ENCODE data around the gene ANKRD11.
"Not testable (repeated sequence)": the region's sequence is repeated elsewhere in the genome, so short reads cannot be mapped to it uniquely, and the experiment has no call there.

ANKRD11 gene

GRCh38 chr16:89458551-89458950, 31.8 kb downstream of the ANKRD11 start:
- no peak for TF ChIP-seq CTCF (conservative IDR thresholded peaks at IDR 0.05; ENCODE audit: low read length)
- no peak overlapping the region for H3K4me3 ChIP-seq (ENCODE audit: low read length)
- DNase-seq (ENCODE audit: low read depth): peak; percentile 32

- no peak for DNase-seq (ENCODE audit: low read depth)
- no peak overlapping the region for H3K4me3 ChIP-seq (ENCODE audit: low read length)
- no peak for TF ChIP-seq CTCF (conservative IDR thresholded peaks at IDR 0.05; ENCODE audit: low read length)
Observed at GRCh38 chr16:89456419-89456959, 33.9 kb downstream of the ANKRD11 start.

- TF ChIP-seq CTCF (conservative IDR thresholded peaks at IDR 0.05; ENCODE audit: low read length): no peak
- no peak for DNase-seq (ENCODE audit: low read depth)
- H3K4me3 ChIP-seq (ENCODE audit: low read length): no peak overlapping the region
Observed at GRCh38 chr16:89455692-89456091, 34.7 kb downstream of the ANKRD11 start.

GRCh38 chr16:89455178-89455577, 35.2 kb downstream of the ANKRD11 start:
- H3K4me3 ChIP-seq (ENCODE audit: low read length): no peak overlapping the region
- no peak for TF ChIP-seq CTCF (conservative IDR thresholded peaks at IDR 0.05; ENCODE audit: low read length)
- DNase-seq (ENCODE audit: low read depth): no peak

- H3K4me3 ChIP-seq (ENCODE audit: low read length); DNase-seq (ENCODE audit: low read depth): not testable (repeated sequence)
Observed at GRCh38 chr16:89454378-89455125, 35.8 kb downstream of the ANKRD11 start.

- no peak for DNase-seq (ENCODE audit: low read depth)
- peak; percentile 17 for TF ChIP-seq CTCF (conservative IDR thresholded peaks at IDR 0.05; ENCODE audit: low read length)
- H3K4me3 ChIP-seq (ENCODE audit: low read length): no peak overlapping the region
Observed at GRCh38 chr16:89453501-89454321, 36.6 kb downstream of the ANKRD11 start.

- no peak for DNase-seq (ENCODE audit: low read depth)
- no peak for TF ChIP-seq CTCF (conservative IDR thresholded peaks at IDR 0.05; ENCODE audit: low read length)
- H3K4me3 ChIP-seq (ENCODE audit: low read length): no peak overlapping the region
Observed at GRCh38 chr16:89452925-89453324, 37.4 kb downstream of the ANKRD11 start.
